Gastrocnemius medialis (tissue), 4 donors: Measurements from ENCODE around the gene SPAG8.

ENCODE experiments used
- POLR2A ChIP-seq, 2 donors: fragments of 450-650 bp; IDR thresholded peaks; one replicate each; pipeline ENCODE4 v1.6.1; 2017; ENCODE audit warnings: antibody characterized with exemption in 2 of 2, mild to moderate bottlenecking in 2 of 2, moderate library complexity in 2 of 2
- TF ChIP-seq, protein P1 (sequence below), 5 experiments: fragments of 450-650 bp in 3 of 5; fragments of 200-600 bp in 2 of 5; sonication (generic) in 2 of 5; IDR thresholded peaks in 4 of 5; conservative IDR thresholded peaks in 1 of 5; 1 replicate in 4 of 5; 2 replicates in 1 of 5; pipeline ENCODE4 v1.5.1; 2016 to 2019; ENCODE audit warnings: antibody characterized with exemption in 5 of 5, mild to moderate bottlenecking in 3 of 5, moderate library complexity in 3 of 5

DNA sequence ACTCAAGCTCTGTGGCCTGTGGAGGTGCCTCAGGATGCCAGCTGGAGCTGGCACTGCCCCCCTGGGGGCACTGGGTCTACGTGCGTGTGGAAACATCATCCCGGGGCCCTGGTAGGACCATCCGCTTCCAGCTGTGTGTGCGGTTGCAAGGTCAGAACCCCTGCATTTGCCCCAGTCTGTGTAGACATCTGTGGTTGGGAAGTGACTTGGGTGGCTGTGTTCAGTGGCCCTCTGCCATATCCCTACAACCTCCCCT, 29.5 kb upstream of the SPAG8 start:
- TF ChIP-seq, protein P1, sequence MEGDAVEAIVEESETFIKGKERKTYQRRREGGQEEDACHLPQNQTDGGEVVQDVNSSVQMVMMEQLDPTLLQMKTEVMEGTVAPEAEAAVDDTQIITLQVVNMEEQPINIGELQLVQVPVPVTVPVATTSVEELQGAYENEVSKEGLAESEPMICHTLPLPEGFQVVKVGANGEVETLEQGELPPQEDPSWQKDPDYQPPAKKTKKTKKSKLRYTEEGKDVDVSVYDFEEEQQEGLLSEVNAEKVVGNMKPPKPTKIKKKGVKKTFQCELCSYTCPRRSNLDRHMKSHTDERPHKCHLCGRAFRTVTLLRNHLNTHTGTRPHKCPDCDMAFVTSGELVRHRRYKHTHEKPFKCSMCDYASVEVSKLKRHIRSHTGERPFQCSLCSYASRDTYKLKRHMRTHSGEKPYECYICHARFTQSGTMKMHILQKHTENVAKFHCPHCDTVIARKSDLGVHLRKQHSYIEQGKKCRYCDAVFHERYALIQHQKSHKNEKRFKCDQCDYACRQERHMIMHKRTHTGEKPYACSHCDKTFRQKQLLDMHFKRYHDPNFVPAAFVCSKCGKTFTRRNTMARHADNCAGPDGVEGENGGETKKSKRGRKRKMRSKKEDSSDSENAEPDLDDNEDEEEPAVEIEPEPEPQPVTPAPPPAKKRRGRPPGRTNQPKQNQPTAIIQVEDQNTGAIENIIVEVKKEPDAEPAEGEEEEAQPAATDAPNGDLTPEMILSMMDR (IDR thresholded peaks at IDR 0.05 in 4 of 5, conservative IDR thresholded peaks at IDR 0.05 in 1 of 5) = no peak
- TF ChIP-seq POLR2A (IDR thresholded peaks at IDR 0.05) = no peak
